HCT116 (cell line): Measurements from ENCODE around the gene PCDHGC4. TPM values are rescaled to one million over a fixed set of nuclear protein-coding genes. Genes with fewer than 3 reads are reported as not detected.

Source experiments
- ATAC-seq: fragments of 200-7000 bp; cut with Tn5 transposase; 2 replicates; pipeline ENCODE4 v1.9.1; 2020; ENCODE audit warnings: mild to moderate bottlenecking, moderate library complexity
- BruUV-seq: library from RNA; stranded (reverse); fragments of 400-500 nt; replicated peaks from 2 replicates; lab custom pipeline; 2021; lab: Mats Ljungman, UMichigan
- CTCF ChIA-PET: fragments of 300-600 bp; sonication (Branson Sonifier 250); formaldehyde crosslinking; loops from one replicate; lab custom pipeline; 2021; ENCODE audit warnings: antibody characterized with exemption; lab: Charles Lee
- POLR2A ChIA-PET: fragments of 300-600, 350-600 bp; sonication (Branson Sonifier 250); formaldehyde crosslinking; loops from one replicate; lab custom pipeline; 2021; ENCODE audit warnings: antibody characterized with exemption; lab: Charles Lee
- RAD21 ChIA-PET, 2 experiments: fragments of 300-600 bp; sonication (Branson Sonifier 250); formaldehyde crosslinking; loops; one replicate each; lab custom pipeline; 2023; ENCODE audit warnings: low total read pairs in 2 of 2; ENCODE audit not compliant: uncharacterized antibody in 2 of 2, unreplicated experiment in 2 of 2, low non-redundant PET in 1 of 2; lab: Charles Lee
- DNase-seq: peaks from one replicate; pipeline ENCODE4 v3.0.0-alpha.2; 2010; ENCODE audit warnings: low read depth, low spot score
- H2AFZ ChIP-seq: fragments of 200-600 bp; shearing (Covaris generic), sonication (generic); 2 replicates; pipeline ENCODE4 v1.6.1; 2017; ENCODE audit warnings: low read depth, mixed run types, mixed read lengths, antibody characterized with exemption, low read length; ENCODE audit not compliant: poor library complexity, severe bottlenecking
- H3K27ac ChIP-seq: 2 replicates; pipeline ENCODE4 v1.5.1; 2012; ENCODE audit warnings: low read depth, low read length
- H3K27me3 ChIP-seq: fragments of 200-600 bp; sonication (generic); 2 replicates; pipeline ENCODE4 v1.6.1; 2016; ENCODE audit warnings: mixed run types, low read length, mixed read lengths; ENCODE audit not compliant: insufficient read depth
- H3K36me3 ChIP-seq, 2 experiments: fragments of 200-500 bp in 1 of 2; fragments of 200-600 bp in 1 of 2; sonication (Bioruptor generic) in 1 of 2; sonication (generic) in 1 of 2; 2 replicates each; pipeline versions ENCODE4 v1.5.1 to v1.6.1; 2014 to 2016; ENCODE audit warnings: low read length in 2 of 2, inconsistent platforms in 1 of 2, mixed read lengths in 1 of 2, mixed run types in 1 of 2; ENCODE audit not compliant: insufficient read depth in 2 of 2, control insufficient read depth in 1 of 2
- H3K4me1 ChIP-seq, 2 experiments: fragments of 200-600 bp in 1 of 2; sonication (generic) in 1 of 2; 2 replicates each; pipeline versions ENCODE4 v1.5.1 to v1.6.1; 2012 to 2017; ENCODE audit warnings: low read length in 2 of 2, inconsistent platforms in 1 of 2, mild to moderate bottlenecking in 1 of 2, mixed read lengths in 1 of 2, mixed run types in 1 of 2, moderate library complexity in 1 of 2; ENCODE audit not compliant: insufficient read depth in 2 of 2, control insufficient read depth in 1 of 2
- H3K4me2 ChIP-seq: fragments of 200-600 bp; sonication (generic); 2 replicates; pipeline ENCODE4 v1.6.1; 2017; ENCODE audit warnings: mixed run types, low read length, mixed read lengths
- H3K4me3 ChIP-seq, 2 experiments: fragments of 200-600 bp in 1 of 2; sonication (generic) in 1 of 2; replicated peaks in 1 of 2; 2 replicates each; pipeline ENCODE4 v1.5.1; 2011 to 2016; ENCODE audit warnings: low read length in 2 of 2, control low read depth in 1 of 2, low read depth in 1 of 2, mild to moderate bottlenecking in 1 of 2, mixed read lengths in 1 of 2, mixed run types in 1 of 2
- H3K79me2 ChIP-seq: fragments of 200-600 bp; sonication (generic); 2 replicates; pipeline ENCODE4 v1.6.1; 2017; ENCODE audit warnings: mild to moderate bottlenecking, mixed run types, low read length, moderate library complexity, mixed read lengths; ENCODE audit not compliant: insufficient read depth
- H3K9ac ChIP-seq: fragments of 200-600 bp; sonication (generic); 2 replicates; pipeline ENCODE4 v1.6.1; 2016; ENCODE audit warnings: low read length, mixed read lengths
- H3K9me2 ChIP-seq: fragments of 200-600 bp; sonication (generic), shearing (Covaris generic); 2 replicates; pipeline ENCODE4 v1.6.1; 2017; ENCODE audit warnings: mixed run types, mild to moderate bottlenecking, moderate library complexity; ENCODE audit not compliant: insufficient read depth
- H3K9me3 ChIP-seq, 2 experiments: fragments of 200-500 bp in 1 of 2; fragments of 200-600 bp in 1 of 2; sonication (Bioruptor generic) in 1 of 2; sonication (generic) in 1 of 2; 2 replicates each; pipeline ENCODE4 v1.6.1; 2014 to 2017; ENCODE audit warnings: low read length in 2 of 2, mixed read lengths in 2 of 2, inconsistent platforms in 1 of 2, low read depth in 1 of 2, mild to moderate bottlenecking in 1 of 2, mixed run types in 1 of 2, moderate library complexity in 1 of 2; ENCODE audit not compliant: control insufficient read depth in 1 of 2, insufficient read depth in 1 of 2
- H4K20me1 ChIP-seq: fragments of 200-600 bp; sonication (generic), shearing (Covaris generic); 2 replicates; pipeline ENCODE4 v1.6.1; 2017; ENCODE audit warnings: mixed run types, mild to moderate bottlenecking, moderate library complexity; ENCODE audit not compliant: insufficient read depth
- ATF3 ChIP-seq: IDR thresholded peaks from 2 replicates; pipeline ENCODE4 v1.6.1; 2012
- CBX3 ChIP-seq: IDR thresholded peaks from 2 replicates; pipeline ENCODE4 v1.6.1; 2012; ENCODE audit warnings: low read depth
- EGR1 ChIP-seq: IDR thresholded peaks from 2 replicates; pipeline ENCODE4 v1.6.1; 2012; ENCODE audit warnings: low read depth
- ELF1 ChIP-seq: IDR thresholded peaks from 2 replicates; pipeline ENCODE4 v1.6.1; 2012; ENCODE audit warnings: low read depth, borderline replicate concordance
- EZH2phosphoT487 ChIP-seq: fragments of 200-600 bp; IDR thresholded peaks from 2 replicates; pipeline ENCODE4 v1.6.1; 2018; ENCODE audit warnings: antibody characterized with exemption, borderline replicate concordance
- FOSL1 ChIP-seq: IDR thresholded peaks from 2 replicates; pipeline ENCODE4 v1.6.1; 2012; ENCODE audit warnings: low read depth
- JUND ChIP-seq: IDR thresholded peaks from 2 replicates; pipeline ENCODE4 v1.6.1; 2012
- POLR2A ChIP-seq: IDR thresholded peaks from 2 replicates; pipeline ENCODE4 v1.7.0; 2011; ENCODE audit warnings: borderline replicate concordance; ENCODE audit not compliant: insufficient read depth, insufficient read length; ENCODE audit errors: extremely low read depth
- POLR2AphosphoS5 ChIP-seq: IDR thresholded peaks from 2 replicates; pipeline ENCODE4 v1.6.1; 2011; ENCODE audit warnings: mild to moderate bottlenecking, low read depth, low read length, moderate library complexity
- RAD21 ChIP-seq: IDR thresholded peaks from 2 replicates; pipeline ENCODE4 v1.6.1; 2012; ENCODE audit warnings: low read depth, mild to moderate bottlenecking
- SIN3A ChIP-seq: IDR thresholded peaks from 2 replicates; pipeline ENCODE4 v1.6.1; 2012; ENCODE audit warnings: low read depth
- TCF7L2 ChIP-seq: IDR thresholded peaks from 2 replicates; pipeline ENCODE4 v1.7.0; 2011; ENCODE audit warnings: borderline replicate concordance, inconsistent platforms; ENCODE audit not compliant: insufficient read depth, insufficient read length; ENCODE audit errors: extremely low read depth
- ZBTB33 ChIP-seq: IDR thresholded peaks from 2 replicates; pipeline ENCODE4 v1.6.1; 2011; ENCODE audit warnings: mild to moderate bottlenecking, low read length, moderate library complexity; ENCODE audit not compliant: insufficient replicate concordance; ENCODE audit errors: extremely low read depth
- intact Hi-C: fragments of 100-400 bp; cut with micrococcal nuclease; formaldehyde crosslinking; loops from 2 replicates; pipeline ENCODE4 v1.10.0; 2022
- total RNA-seq: library from RNA; stranded (reverse); gene quantifications from one replicate; pipeline ENCODE4 v1.2.1, GENCODE V29; 2021; ENCODE audit not compliant: unreplicated experiment

Gene PCDHGC4
- total RNA-seq, 1 experiment from 2014 or later = 0.05 TPM

GRCh38 chr5:141476132-141476911 lies 8.5 kb upstream of the PCDHGC4 start:
- BruUV-seq = no TSS peak
- Histone ChIP-seq H4K20me1 (no peaks in the 10 kb centered on the region), H3K9ac (no peak overlapping the region), H3K9me3 (no peaks in the 10 kb centered on the region), H3K27ac (no peak overlapping the region), H3K36me3 (no peaks in the 10 kb centered on the region), H3K79me2 (no peaks in the 10 kb centered on the region), H2AFZ (no peak overlapping the region), H3K9me2 (no peaks in the 10 kb centered on the region), H3K4me2 (no peak overlapping the region), H3K4me1 (no peaks in the 10 kb centered on the region), H3K27me3 (no peaks in the 10 kb centered on the region), H3K4me3 (no peak overlapping the region)
- RAD21 ChIA-PET = no interaction called here
- intact Hi-C loops = no loop called here
- POLR2A ChIA-PET = no interaction called here
- TF ChIP-seq ZBTB33 (no peak), POLR2A (no peak), TCF7L2 (no peak), EGR1 (no peak), JUND (no peak), POLR2AphosphoS5 (no peak), ATF3 (no peak), SIN3A (no peak), ELF1 (no peak), RAD21 (no peak), FOSL1 (no peak), EZH2phosphoT487 (no peak), CBX3 (no peak)
- no peak for ATAC-seq
- CTCF ChIA-PET = no interaction called here
- DNase-seq = no peak
